Ammon's horn (tissue), 1 donor: ENCODE data around the gene TRH.

Source experiments
- DNase-seq: peaks from one replicate; pipeline ENCODE4 v3.0.0-alpha.2; 2016; ENCODE audit warnings: low spot score

TRH gene

GRCh38 chr3:129974564-129974832 lies at the start of gene TRH:
Gene TRH, plus strand, starts transcription at chr3:129974720. Its CDS starts 1,097 bp downstream, at chr3:129975817.
- no peak for DNase-seq

- no peak for DNase-seq
Measured at GRCh38 chr3:129927072-129927471, 47.4 kb upstream of the TRH start.

GRCh38 chr3:129929383-129929782 lies 45.1 kb upstream of the TRH start:
- no peak for DNase-seq

- DNase-seq: no peak
Measured at GRCh38 chr3:129933471-129933870, 41.0 kb upstream of the TRH start.

GRCh38 chr3:129934234-129935123 lies 40.0 kb upstream of the TRH start:
- peak; percentile 48 for DNase-seq

- peak; percentile 63 for DNase-seq
Measured at GRCh38 chr3:129936757-129937156, 37.8 kb upstream of the TRH start.

GRCh38 chr3:129937717-129938116 lies 36.8 kb upstream of the TRH start:
- no peak for DNase-seq

- no peak for DNase-seq
Measured at GRCh38 chr3:129938140-129938930, 36.2 kb upstream of the TRH start.

- DNase-seq: no peak
Measured at GRCh38 chr3:129940086-129940485, 34.4 kb upstream of the TRH start.

GRCh38 chr3:129942296-129942695 lies 32.2 kb upstream of the TRH start:
- DNase-seq: peak; percentile 84

- no peak for DNase-seq
Measured at GRCh38 chr3:129943020-129943419, 31.5 kb upstream of the TRH start.

GRCh38 chr3:129944709-129945108 lies 29.8 kb upstream of the TRH start:
- DNase-seq: no peak

- no peak for DNase-seq
Measured at GRCh38 chr3:129947538-129948240, 26.8 kb upstream of the TRH start.

GRCh38 chr3:129950318-129951046 lies 24.0 kb upstream of the TRH start:
- DNase-seq: peak; percentile 23

- no peak for DNase-seq
Measured at GRCh38 chr3:129952556-129953355, 21.8 kb upstream of the TRH start.

GRCh38 chr3:129953621-129954020 lies 20.9 kb upstream of the TRH start:
- no peak for DNase-seq

GRCh38 chr3:129954514-129954913 lies 20.0 kb upstream of the TRH start:
- no peak for DNase-seq

- DNase-seq: no peak
Measured at GRCh38 chr3:129956936-129957335, 17.6 kb upstream of the TRH start.

GRCh38 chr3:129958755-129959154 lies 15.8 kb upstream of the TRH start:
- no peak for DNase-seq

GRCh38 chr3:129961141-129961541 lies 13.4 kb upstream of the TRH start:
- no peak for DNase-seq

- no peak for DNase-seq
Measured at GRCh38 chr3:129962600-129962999, 11.9 kb upstream of the TRH start.
